K562 (cell line): ENCODE measurements around the gene GCNT2. TPM values are rescaled to one million over a fixed set of nuclear protein-coding genes. Genes with fewer than 3 reads are reported as not detected.

Experiments used
- ATAC-seq: fragments of 200-7000 bp; cut with Tn5 transposase; 3 replicates; pipeline ENCODE4 v1.9.1; 2020; ENCODE audit warnings: moderate library complexity
- BruUV-seq: library from RNA; stranded (reverse); fragments of 400-500 nt; replicated peaks from 2 replicates; lab custom pipeline; 2021; lab: Mats Ljungman, UMichigan
- CTCF ChIA-PET: fragments of 300-600 bp; formaldehyde crosslinking; extraction: SDS; loops from one replicate; lab custom pipeline; 2021; ENCODE audit warnings: low intra/inter-chr PET ratio; lab: Yijun Ruan, JAX
- POLR2A ChIA-PET: fragments of 300-600, 350-650 bp; sonication (Branson Sonifier 250); formaldehyde crosslinking; extraction: SDS; loops from one replicate; lab custom pipeline; 2021; ENCODE audit warnings: antibody characterized with exemption, inconsistent platforms; lab: Yijun Ruan, JAX
- DNase-seq, 4 experiments: peaks; one replicate each; pipeline versions ENCODE4 v3.0.0 to v3.0.0-alpha.2; 2011 to 2018; ENCODE audit warnings: low spot score in 3 of 4, mixed read lengths in 3 of 4; ENCODE audit errors: extremely low read depth in 1 of 4
- FAIRE-seq: peaks from 2 replicates; lab custom pipeline; 2011; peaks lifted over from hg19 to GRCh38; lab: Jason Lieb, UNC
- H2AFZ ChIP-seq: 2 replicates; pipeline ENCODE4 v1.6.0; 2011; ENCODE audit warnings: low read depth, low read length, control low read depth, inconsistent platforms
- H3K27ac ChIP-seq: fragments of 200-600 bp; 3 replicates; pipeline ENCODE4 v1.8.0; 2011; ENCODE audit warnings: low read depth, mild to moderate bottlenecking, control low read depth, inconsistent platforms, low read length, moderate library complexity, mixed read lengths; ENCODE audit errors: extremely low read depth
- H3K27me3 ChIP-seq, 2 experiments: fragments of 300-600 bp in 1 of 2; 2 replicates in 1 of 2; 3 replicates in 1 of 2; pipeline versions ENCODE4 v1.6.0 to v1.8.0; 2011; ENCODE audit warnings: inconsistent platforms in 2 of 2, low read length in 2 of 2, mild to moderate bottlenecking in 1 of 2, mixed read lengths in 1 of 2, moderate library complexity in 1 of 2; ENCODE audit not compliant: control insufficient read depth in 2 of 2, insufficient read depth in 2 of 2
- H3K36me3 ChIP-seq: fragments of 300-600 bp; 3 replicates; pipeline ENCODE4 v1.8.0; 2011; ENCODE audit warnings: mild to moderate bottlenecking, low read length, inconsistent platforms; ENCODE audit not compliant: control insufficient read depth, insufficient read depth
- H3K4me1 ChIP-seq, 2 experiments: fragments of 200-600 bp in 1 of 2; replicated peaks in 1 of 2; 2 replicates in 1 of 2; 3 replicates in 1 of 2; pipeline versions ENCODE4 v1.5.1 to v1.8.0; 2011; ENCODE audit warnings: inconsistent platforms in 2 of 2, low read length in 2 of 2, mild to moderate bottlenecking in 1 of 2, mixed read lengths in 1 of 2, moderate library complexity in 1 of 2; ENCODE audit not compliant: control insufficient read depth in 2 of 2, insufficient read depth in 2 of 2
- H3K4me2 ChIP-seq: 2 replicates; pipeline ENCODE4 v1.6.1; 2011; ENCODE audit warnings: low read length, control low read depth, inconsistent platforms, mixed read lengths; ENCODE audit not compliant: insufficient read depth
- H3K4me3 ChIP-seq: fragments of 200-600 bp; sonication (generic), shearing (Covaris generic); 2 replicates; pipeline ENCODE4 v1.5.1; 2016; ENCODE audit warnings: control low read depth, inconsistent platforms
- H3K79me2 ChIP-seq: fragments of 200-600 bp; 3 replicates; pipeline ENCODE4 v1.8.0; 2011; ENCODE audit warnings: low read length, inconsistent platforms; ENCODE audit not compliant: control insufficient read depth, insufficient read depth
- H3K9ac ChIP-seq, 2 experiments: 2 replicates each; pipeline versions ENCODE4 v1.6.0 to v1.6.1; 2011; ENCODE audit warnings: low read depth in 2 of 2, low read length in 2 of 2, control low read depth in 1 of 2, inconsistent platforms in 1 of 2, mild to moderate bottlenecking in 1 of 2, mixed read lengths in 1 of 2; ENCODE audit not compliant: insufficient read depth in 1 of 2
- H3K9me1 ChIP-seq: one replicate; pipeline ENCODE4 v1.6.0; 2011; ENCODE audit warnings: inconsistent platforms, mild to moderate bottlenecking, low read length, moderate library complexity; ENCODE audit not compliant: control insufficient read depth, insufficient read depth
- H3K9me3 ChIP-seq: replicated peaks from 2 replicates; pipeline ENCODE4 v1.5.1; 2011; ENCODE audit warnings: low read depth, low read length, inconsistent platforms; ENCODE audit not compliant: control insufficient read depth, insufficient read depth
- H4K20me1 ChIP-seq: replicated peaks from 2 replicates; pipeline ENCODE4 v1.6.1; 2011; ENCODE audit warnings: low read length, inconsistent platforms, mixed read lengths; ENCODE audit not compliant: control insufficient read depth, insufficient read depth
- ARID1B ChIP-seq: fragments of 450-650 bp; IDR thresholded peaks from 2 replicates; pipeline ENCODE4 v1.6.1; 2016; ENCODE audit warnings: antibody characterized with exemption, mild to moderate bottlenecking, inconsistent platforms
- ATF7 ChIP-seq: fragments of 450-650 bp; IDR thresholded peaks from 2 replicates; pipeline ENCODE4 v1.7.1; 2014; ENCODE audit warnings: mild to moderate bottlenecking, moderate library complexity
- BRD4 ChIP-seq: fragments of 200-600 bp; sonication (generic); IDR thresholded peaks from 2 replicates; pipeline ENCODE4 v1.6.1; 2017; ENCODE audit warnings: inconsistent platforms
- CBFA2T3 ChIP-seq: fragments of 450-650 bp; IDR thresholded peaks from 2 replicates; pipeline ENCODE4 v1.6.1; 2017
- CREM ChIP-seq: IDR thresholded peaks from 2 replicates; pipeline ENCODE4 v1.6.1; 2014; ENCODE audit warnings: antibody characterized with exemption, low read depth
- LEF1 ChIP-seq: fragments of 450-650 bp; IDR thresholded peaks from 2 replicates; pipeline ENCODE4 v1.6.1; 2016; ENCODE audit warnings: mild to moderate bottlenecking
- PML ChIP-seq: IDR thresholded peaks from 2 replicates; pipeline ENCODE4 v1.6.1; 2012; ENCODE audit warnings: low read length, inconsistent platforms
- RAD51 ChIP-seq: fragments of 450-650 bp; IDR thresholded peaks from 2 replicates; pipeline ENCODE4 v1.7.1; 2016; ENCODE audit warnings: low read depth, mild to moderate bottlenecking, borderline replicate concordance
- ZNF316 ChIP-seq: fragments of 450-650 bp; IDR thresholded peaks from 2 replicates; pipeline ENCODE4 v1.6.1; 2016
- WGBS: fragments of 100-300 bp; shearing (Covaris generic); methylation state at CpG from one replicate; pipeline ENCODE4 v1.1.6; 2016; ENCODE audit warnings: low coverage, mixed read lengths; ENCODE audit not compliant: insufficient coverage; ENCODE audit errors: missing lambda C conversion rate; 5-methylcytosine and 5-hydroxymethylcytosine counted together
- in situ Hi-C: fragments of 300-500 bp; cut with MboI; formaldehyde crosslinking; loops from 4 replicates; pipeline ENCODE4 v1.15.0; 2018; ENCODE audit warnings: inconsistent platforms, mixed read lengths
- intact Hi-C: fragments of 100-400 bp; cut with micrococcal nuclease; formaldehyde crosslinking; loops from 2 replicates; pipeline ENCODE4 v1.14.2; 2022
- polyA plus RNA-seq, 8 experiments: library from polyadenylated mRNA; depleted of rRNA in 4 of 8; stranded (reverse) in 5 of 8; unstranded in 3 of 8; fragments of >200 nt; fragmentation: Nextera tagmentation in 2 of 8; fragmentation: Illumina TruSeq in 1 of 8; extraction: Ambion mirVana in 2 of 8; extraction: Trizol in 1 of 8; gene quantifications; 2 replicates each; pipeline versions ENCODE4 v1.2.1 to v1.2.3, GENCODE V29; 2011 to 2014; ENCODE audit warnings: inconsistent platforms in 1 of 8, missing spikeins in 1 of 8
- total RNA-seq, 7 experiments: library from RNA; depleted of rRNA in 6 of 7; stranded (reverse); fragments of >200 nt in 6 of 7; fragmentation: Illumina TruSeq in 2 of 7; extraction: Trizol in 2 of 7; gene quantifications; 2 replicates each; pipeline versions ENCODE4 v1.2.1 to v1.2.3, GENCODE V29; 2011 to 2021; ENCODE audit warnings: low replicate concordance in 1 of 7
- TF ChIP-seq, protein P1 (sequence below): fragments of 450-650 bp; formaldehyde crosslinking; IDR thresholded peaks from 2 replicates; pipeline ENCODE4 v1.4.0; 2022; ENCODE audit warnings: missing genetic modification characterization
- TF ChIP-seq, protein P2 (sequence below): IDR thresholded peaks from 3 replicates; pipeline ENCODE4 v1.6.1; 2011; ENCODE audit warnings: borderline replicate concordance, mild to moderate bottlenecking, moderate library complexity; ENCODE audit not compliant: insufficient read length; ENCODE audit errors: extremely low read depth
- TF ChIP-seq, protein P3 (sequence below), 2 experiments: fragments of 450-650 bp in 1 of 2; sonication (generic) in 1 of 2; formaldehyde crosslinking; conservative IDR thresholded peaks; 2 replicates each; pipeline versions ENCODE4 v1.4.0 to v1.8.1; 2020 to 2022; ENCODE audit warnings: mild to moderate bottlenecking in 1 of 2, missing genetic modification reagents in 1 of 2
- TF ChIP-seq, protein P4 (sequence below): fragments of 450-650 bp; formaldehyde crosslinking; IDR thresholded peaks from 2 replicates; pipeline ENCODE4 v1.4.0; 2020; ENCODE audit warnings: mild to moderate bottlenecking, moderate library complexity

GCNT2 gene
- total and polyA plus RNA-seq, 9 of the 15 experiments (the other 6 are each of a cell fraction or from before 2014, with no cell fraction given), result 0.78 to 2.6 (median 1.6) TPM

DNA sequence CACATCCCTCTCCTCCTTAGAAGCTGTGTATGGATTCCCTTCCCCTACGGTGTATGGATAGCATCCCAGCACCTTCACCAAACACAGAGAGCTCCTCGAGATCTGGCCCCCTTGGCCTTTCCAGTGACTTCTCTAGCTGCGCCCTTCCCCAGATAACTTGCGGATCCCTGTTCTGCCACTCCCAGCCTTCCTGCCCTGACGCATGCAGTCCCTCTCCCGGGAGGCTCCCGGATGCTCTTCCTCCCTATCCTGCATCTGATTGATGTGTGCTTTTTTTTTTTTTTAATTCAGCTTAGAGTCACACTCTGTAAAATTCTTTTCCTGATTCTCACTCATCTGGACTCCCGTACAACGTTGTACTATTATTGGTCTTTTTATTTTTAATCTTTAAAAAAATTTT, 44.8 kb downstream of the GCNT2 start:
- POLR2A ChIA-PET, result interaction anchor here (0.5 to 0.9 kb wide), 2 partner anchors 21 to 47 kb away, joined by 3 read pairs; no protein-coding TSS in a partner anchor
- H3K9ac ChIP-seq, result no peak overlapping the region
- no peak overlapping the region for H3K4me2 ChIP-seq
- no peaks in the 10 kb centered on the region for H3K36me3 ChIP-seq
- H2AFZ ChIP-seq, result no peak overlapping the region
- no peaks in the 10 kb centered on the region for H3K79me2 ChIP-seq
- H3K9me3 ChIP-seq, result no peaks in the 10 kb centered on the region
- no peaks in the 10 kb centered on the region for H3K4me1 ChIP-seq
- no peaks in the 10 kb centered on the region for H4K20me1 ChIP-seq
- H3K4me3 ChIP-seq, result no peak overlapping the region
- H3K9me1 ChIP-seq, result no peaks in the 10 kb centered on the region
- intact Hi-C loops, result loop anchor here (1.0 kb wide), 1 partner anchor 42 kb away; no protein-coding TSS in a partner anchor
- no peak for FAIRE-seq
- CTCF ChIA-PET, result interaction anchor here (0.5 kb wide), 1 partner anchor 46 kb away, joined by 3 read pairs; no protein-coding TSS in a partner anchor
- no peak overlapping the region for H3K27ac ChIP-seq
- no TSS peak for BruUV-seq
- 24% methylated on average over 9 of the region's 9 CpGs for WGBS
- in situ Hi-C loops, result no loop called here
- no peak for DNase-seq
- peaks cover 8 to 42% of the 10 kb centered on the region in 2 experiments; a peak in 4 of 5 replicates for H3K27me3 ChIP-seq
- no peak for ATAC-seq
- TF ChIP-seq LEF1 (no peak), ATF7 (no peak), BRD4 (no peak), CBFA2T3 (no peak), ZNF316 (no peak), ARID1B (no peak), CREM (no peak), PML (no peak), RAD51 (no peak)
- TF ChIP-seq, protein P1, sequence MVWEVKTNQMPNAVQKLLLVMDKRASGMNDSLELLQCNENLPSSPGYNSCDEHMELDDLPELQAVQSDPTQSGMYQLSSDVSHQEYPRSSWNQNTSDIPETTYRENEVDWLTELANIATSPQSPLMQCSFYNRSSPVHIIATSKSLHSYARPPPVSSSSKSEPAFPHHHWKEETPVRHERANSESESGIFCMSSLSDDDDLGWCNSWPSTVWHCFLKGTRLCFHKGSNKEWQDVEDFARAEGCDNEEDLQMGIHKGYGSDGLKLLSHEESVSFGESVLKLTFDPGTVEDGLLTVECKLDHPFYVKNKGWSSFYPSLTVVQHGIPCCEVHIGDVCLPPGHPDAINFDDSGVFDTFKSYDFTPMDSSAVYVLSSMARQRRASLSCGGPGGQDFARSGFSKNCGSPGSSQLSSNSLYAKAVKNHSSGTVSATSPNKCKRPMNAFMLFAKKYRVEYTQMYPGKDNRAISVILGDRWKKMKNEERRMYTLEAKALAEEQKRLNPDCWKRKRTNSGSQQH (CRISPR knock-in tag), result no peak
- TF ChIP-seq, protein P2, sequence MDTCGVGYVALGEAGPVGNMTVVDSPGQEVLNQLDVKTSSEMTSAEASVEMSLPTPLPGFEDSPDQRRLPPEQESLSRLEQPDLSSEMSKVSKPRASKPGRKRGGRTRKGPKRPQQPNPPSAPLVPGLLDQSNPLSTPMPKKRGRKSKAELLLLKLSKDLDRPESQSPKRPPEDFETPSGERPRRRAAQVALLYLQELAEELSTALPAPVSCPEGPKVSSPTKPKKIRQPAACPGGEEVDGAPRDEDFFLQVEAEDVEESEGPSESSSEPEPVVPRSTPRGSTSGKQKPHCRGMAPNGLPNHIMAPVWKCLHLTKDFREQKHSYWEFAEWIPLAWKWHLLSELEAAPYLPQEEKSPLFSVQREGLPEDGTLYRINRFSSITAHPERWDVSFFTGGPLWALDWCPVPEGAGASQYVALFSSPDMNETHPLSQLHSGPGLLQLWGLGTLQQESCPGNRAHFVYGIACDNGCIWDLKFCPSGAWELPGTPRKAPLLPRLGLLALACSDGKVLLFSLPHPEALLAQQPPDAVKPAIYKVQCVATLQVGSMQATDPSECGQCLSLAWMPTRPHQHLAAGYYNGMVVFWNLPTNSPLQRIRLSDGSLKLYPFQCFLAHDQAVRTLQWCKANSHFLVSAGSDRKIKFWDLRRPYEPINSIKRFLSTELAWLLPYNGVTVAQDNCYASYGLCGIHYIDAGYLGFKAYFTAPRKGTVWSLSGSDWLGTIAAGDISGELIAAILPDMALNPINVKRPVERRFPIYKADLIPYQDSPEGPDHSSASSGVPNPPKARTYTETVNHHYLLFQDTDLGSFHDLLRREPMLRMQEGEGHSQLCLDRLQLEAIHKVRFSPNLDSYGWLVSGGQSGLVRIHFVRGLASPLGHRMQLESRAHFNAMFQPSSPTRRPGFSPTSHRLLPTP, result no peak
- TF ChIP-seq, protein P3, sequence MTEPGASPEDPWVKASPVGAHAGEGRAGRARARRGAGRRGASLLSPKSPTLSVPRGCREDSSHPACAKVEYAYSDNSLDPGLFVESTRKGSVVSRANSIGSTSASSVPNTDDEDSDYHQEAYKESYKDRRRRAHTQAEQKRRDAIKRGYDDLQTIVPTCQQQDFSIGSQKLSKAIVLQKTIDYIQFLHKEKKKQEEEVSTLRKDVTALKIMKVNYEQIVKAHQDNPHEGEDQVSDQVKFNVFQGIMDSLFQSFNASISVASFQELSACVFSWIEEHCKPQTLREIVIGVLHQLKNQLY (CRISPR knock-in tag; conservative IDR thresholded peaks at IDR 0.05), result no peak
- TF ChIP-seq, protein P4, sequence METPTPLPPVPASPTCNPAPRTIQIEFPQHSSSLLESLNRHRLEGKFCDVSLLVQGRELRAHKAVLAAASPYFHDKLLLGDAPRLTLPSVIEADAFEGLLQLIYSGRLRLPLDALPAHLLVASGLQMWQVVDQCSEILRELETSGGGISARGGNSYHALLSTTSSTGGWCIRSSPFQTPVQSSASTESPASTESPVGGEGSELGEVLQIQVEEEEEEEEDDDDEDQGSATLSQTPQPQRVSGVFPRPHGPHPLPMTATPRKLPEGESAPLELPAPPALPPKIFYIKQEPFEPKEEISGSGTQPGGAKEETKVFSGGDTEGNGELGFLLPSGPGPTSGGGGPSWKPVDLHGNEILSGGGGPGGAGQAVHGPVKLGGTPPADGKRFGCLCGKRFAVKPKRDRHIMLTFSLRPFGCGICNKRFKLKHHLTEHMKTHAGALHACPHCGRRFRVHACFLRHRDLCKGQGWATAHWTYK (CRISPR knock-in tag), result no peak
